ENCODE measurements around the gene ANKFY1.
A peak's percentile ranks its signal among the peaks of the same experiment; 100 is the strongest.

The ANKFY1 gene

DNA sequence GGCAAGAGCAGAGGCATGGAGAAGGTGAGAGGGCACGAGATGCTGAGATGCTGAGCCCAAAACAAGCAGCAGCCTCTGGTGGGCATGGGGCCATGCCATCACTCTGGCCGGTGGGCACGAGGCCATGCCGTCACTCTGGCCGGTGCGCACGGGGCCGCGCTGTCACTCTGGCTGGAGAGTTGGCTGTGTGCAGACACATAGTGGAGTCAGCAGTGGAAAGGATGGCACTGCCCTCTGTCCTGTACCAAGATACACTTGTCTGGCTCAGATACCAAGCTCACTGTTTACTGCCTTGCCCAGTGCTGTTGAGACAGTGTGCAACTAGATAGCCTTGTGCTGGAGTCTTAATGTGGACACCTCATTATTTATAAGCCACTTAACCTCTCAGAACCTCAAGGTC lies 75.7 kb downstream of the ANKFY1 start:
- Histone ChIP-seq H3K14ac (ENCODE audit: low read length) (no peak overlapping the region), H4K12ac (ENCODE audit: low read depth, low read length) (no peak overlapping the region), H3K4me1 (ENCODE audit: control insufficient read depth in 1 of 2, insufficient read depth in 2 of 2, low read length in 2 of 2) (peaks cover 15 to 16% of the 10 kb centered on the region in 2 experiments), H3K18ac (ENCODE audit: low read length) (no peak overlapping the region), H3K4me2 (ENCODE audit: low read length) (no peak overlapping the region), H3K4ac (ENCODE audit: low read depth, low read length) (no peak overlapping the region), H3K79me1 (ENCODE audit: low read length) (peaks cover 7% of the 10 kb centered on the region), H3K27me3 (ENCODE audit: insufficient read depth, low read length) (no peaks in the 10 kb centered on the region), H2AK5ac (ENCODE audit: low read length) (no peak overlapping the region), H3K9me3 (ENCODE audit: insufficient read depth, low read depth, low read length) (no peaks in the 10 kb centered on the region), H4K91ac (ENCODE audit: low read depth, low read length) (peak overlapping the region; percentile 31), H3K9ac (ENCODE audit: low read length) (no peak overlapping the region), H4K8ac (ENCODE audit: low read depth, low read length) (no peak overlapping the region), H3K27ac (ENCODE audit: low read depth, low read length) (peak overlapping the region; percentile 92), H2BK120ac (ENCODE audit: insufficient read depth, low read length, poor library complexity) (no peak overlapping the region), H3K79me2 (ENCODE audit: control insufficient read depth, insufficient read depth, low read length, poor library complexity) (no peaks in the 10 kb centered on the region), H2BK12ac (ENCODE audit: low read length) (peak overlapping the region; percentile 13), H2AFZ (ENCODE audit: insufficient read depth, low read length, poor library complexity) (no peak overlapping the region), H2BK5ac (ENCODE audit: low read depth, low read length, poor library complexity) (no peak overlapping the region), H3K4me3 (ENCODE audit: low read depth, low read length) (no peak overlapping the region), H3K36me3 (ENCODE audit: control insufficient read depth in 1 of 2, insufficient read depth in 2 of 2, low read length in 2 of 2) (peaks cover 38 to 46% of the 10 kb centered on the region in 2 experiments), H3K23ac (ENCODE audit: low read length) (peak overlapping the region; percentile 19)
- WGBS (ENCODE audit: extremely low coverage, insufficient coverage, insufficient read length) = no CpG with 5 or more reads among the region's 9 CpGs
- DNase-seq = no peak

DNA sequence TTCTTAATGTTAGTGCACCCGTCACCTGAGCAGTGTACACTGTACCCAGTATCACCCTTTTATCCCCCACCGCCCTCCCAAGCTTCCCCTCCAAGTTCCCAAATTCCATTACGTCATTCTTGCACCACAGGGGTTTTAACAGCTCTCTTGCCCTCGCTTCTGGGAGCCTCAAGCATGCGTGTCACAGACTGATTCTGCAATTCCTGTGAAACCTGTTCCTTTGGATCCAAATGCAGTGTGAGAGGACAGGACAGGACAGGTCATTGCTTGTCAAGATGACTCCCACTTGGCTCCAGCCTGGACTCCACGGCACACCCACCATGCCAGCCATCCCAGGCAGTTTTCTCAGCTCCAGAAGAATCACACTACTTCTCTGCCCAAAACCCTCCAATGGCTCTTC lies 76.7 kb downstream of the ANKFY1 start:
- H2AFZ ChIP-seq (ENCODE audit: insufficient read depth, low read length, poor library complexity) = no peak overlapping the region
- peaks cover 15 to 16% of the 10 kb centered on the region in 2 experiments for H3K4me1 ChIP-seq (ENCODE audit: control insufficient read depth in 1 of 2, insufficient read depth in 2 of 2, low read length in 2 of 2)
- no peaks in the 10 kb centered on the region for H3K9me3 ChIP-seq (ENCODE audit: insufficient read depth, low read depth, low read length)
- peaks cover 42 to 48% of the 10 kb centered on the region in 2 experiments for H3K36me3 ChIP-seq (ENCODE audit: control insufficient read depth in 1 of 2, insufficient read depth in 2 of 2, low read length in 2 of 2)
- no peaks in the 10 kb centered on the region for H3K79me2 ChIP-seq (ENCODE audit: control insufficient read depth, insufficient read depth, low read length, poor library complexity)
- H3K27me3 ChIP-seq (ENCODE audit: insufficient read depth, low read length) = no peaks in the 10 kb centered on the region
- peak overlapping the region; percentile 12 for H3K4me2 ChIP-seq (ENCODE audit: low read length)
- H3K79me1 ChIP-seq (ENCODE audit: low read length) = peaks cover 7% of the 10 kb centered on the region
- H3K27ac ChIP-seq (ENCODE audit: low read depth, low read length) = peak overlapping the region; percentile 92
- H3K18ac ChIP-seq (ENCODE audit: low read length) = peak overlapping the region; percentile 21
- H3K4me3 ChIP-seq (ENCODE audit: low read depth, low read length) = no peak overlapping the region
- H2BK120ac ChIP-seq (ENCODE audit: insufficient read depth, low read length, poor library complexity) = peak overlapping the region; percentile 25
- peak; percentile 64 to 76 for DNase-seq
- no peak overlapping the region for H2AK5ac ChIP-seq (ENCODE audit: low read length)
- H3K9ac ChIP-seq (ENCODE audit: low read length) = no peak overlapping the region
- H2BK12ac ChIP-seq (ENCODE audit: low read length) = no peak overlapping the region
- H4K12ac ChIP-seq (ENCODE audit: low read depth, low read length) = no peak overlapping the region
- H2BK5ac ChIP-seq (ENCODE audit: low read depth, low read length, poor library complexity) = peak overlapping the region; percentile 71
- no peak overlapping the region for H3K23ac ChIP-seq (ENCODE audit: low read length)
- H3K14ac ChIP-seq (ENCODE audit: low read length) = peak overlapping the region; percentile 68
- peak overlapping the region; percentile 50 for H4K8ac ChIP-seq (ENCODE audit: low read depth, low read length)
- WGBS (ENCODE audit: extremely low coverage, insufficient coverage, insufficient read length) = no CpG with 5 or more reads among the region's 6 CpGs
- H4K91ac ChIP-seq (ENCODE audit: low read depth, low read length) = peak overlapping the region; percentile 39
- no peak overlapping the region for H3K4ac ChIP-seq (ENCODE audit: low read depth, low read length)

DNA sequence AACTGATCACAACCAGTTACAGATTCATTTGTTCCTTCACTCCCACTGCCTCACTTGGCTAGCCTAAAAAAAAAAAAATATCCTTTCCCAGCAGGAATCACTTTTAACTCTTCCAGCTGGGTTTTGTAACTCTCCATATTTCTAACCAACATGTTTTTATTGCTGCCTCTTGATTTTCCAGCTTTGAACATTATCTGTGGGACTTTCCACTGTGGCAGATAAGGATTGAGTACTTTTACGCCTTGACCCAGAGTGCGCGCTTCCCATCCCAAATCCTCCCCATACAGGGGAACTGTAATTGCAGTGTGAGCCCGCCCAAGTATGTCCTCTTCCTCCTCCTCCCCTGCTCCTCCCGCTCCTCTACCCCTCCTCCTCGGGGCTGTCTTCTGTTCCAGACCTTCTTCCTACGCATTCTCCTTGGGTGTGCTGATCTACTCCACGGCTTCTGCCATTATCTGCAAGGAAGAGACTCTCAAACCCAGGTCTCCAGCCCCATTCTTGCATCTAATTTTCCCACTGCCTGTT lies 77.4 kb downstream of the ANKFY1 start:
- Histone ChIP-seq H3K36me3 (ENCODE audit: control insufficient read depth in 1 of 2, insufficient read depth in 2 of 2, low read length in 2 of 2) (peaks cover 46 to 54% of the 10 kb centered on the region in 2 experiments), H3K27me3 (ENCODE audit: insufficient read depth, low read length) (no peaks in the 10 kb centered on the region)
- WGBS (ENCODE audit: extremely low coverage, insufficient coverage, insufficient read length) = no CpG with 5 or more reads among the region's 8 CpGs

DNA sequence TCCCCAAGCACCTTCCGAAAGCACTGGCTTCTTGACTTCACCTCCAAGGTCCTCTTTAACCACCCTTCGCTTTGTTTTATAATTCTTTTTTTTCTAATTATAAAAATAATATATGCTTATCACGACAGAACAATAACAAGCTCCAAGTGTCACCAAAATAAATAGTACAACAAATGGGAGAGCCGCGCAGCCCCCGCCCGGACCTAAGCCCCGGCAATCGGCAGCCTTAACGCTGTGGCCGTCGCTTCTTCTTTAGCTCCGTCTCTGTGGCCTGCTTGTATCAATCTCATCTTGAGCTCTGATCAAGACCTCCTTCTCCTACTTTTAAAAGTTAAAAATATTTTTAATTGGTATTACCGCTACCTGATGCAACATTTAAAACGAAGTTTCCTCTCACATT lies 78.1 kb downstream of the ANKFY1 start:
- Histone ChIP-seq H4K8ac (ENCODE audit: low read depth, low read length) (no peak overlapping the region), H3K27ac (ENCODE audit: low read depth, low read length) (no peak overlapping the region), H3K14ac (ENCODE audit: low read length) (no peak overlapping the region), H2AFZ (ENCODE audit: insufficient read depth, low read length, poor library complexity) (no peak overlapping the region), H3K9ac (ENCODE audit: low read length) (no peak overlapping the region), H3K79me1 (ENCODE audit: low read length) (peaks cover 7% of the 10 kb centered on the region), H3K9me3 (ENCODE audit: insufficient read depth, low read depth, low read length) (no peaks in the 10 kb centered on the region), H4K91ac (ENCODE audit: low read depth, low read length) (no peak overlapping the region), H3K4me1 (ENCODE audit: control insufficient read depth in 1 of 2, insufficient read depth in 2 of 2, low read length in 2 of 2) (peaks cover 15 to 16% of the 10 kb centered on the region in 2 experiments), H3K4ac (ENCODE audit: low read depth, low read length) (no peak overlapping the region), H3K79me2 (ENCODE audit: control insufficient read depth, insufficient read depth, low read length, poor library complexity) (no peaks in the 10 kb centered on the region), H2BK5ac (ENCODE audit: low read depth, low read length, poor library complexity) (no peak overlapping the region), H2BK12ac (ENCODE audit: low read length) (no peak overlapping the region), H2BK120ac (ENCODE audit: insufficient read depth, low read length, poor library complexity) (no peak overlapping the region), H3K4me3 (ENCODE audit: low read depth, low read length) (no peak overlapping the region), H4K12ac (ENCODE audit: low read depth, low read length) (no peak overlapping the region), H3K36me3 (ENCODE audit: control insufficient read depth in 1 of 2, insufficient read depth in 2 of 2, low read length in 2 of 2) (peaks cover 48 to 60% of the 10 kb centered on the region in 2 experiments), H3K23ac (ENCODE audit: low read length) (no peak overlapping the region), H2AK5ac (ENCODE audit: low read length) (no peak overlapping the region), H3K27me3 (ENCODE audit: insufficient read depth, low read length) (no peaks in the 10 kb centered on the region), H3K4me2 (ENCODE audit: low read length) (no peak overlapping the region), H3K18ac (ENCODE audit: low read length) (no peak overlapping the region)
- WGBS (ENCODE audit: extremely low coverage, insufficient coverage, insufficient read length) = no CpG with 5 or more reads among the region's 15 CpGs
- no peak for DNase-seq

More for the DNA sequence above, 77.4 kb downstream of the ANKFY1 start:
- Histone ChIP-seq H4K91ac (ENCODE audit: low read depth, low read length) (peak overlapping the region; percentile 39), H2AK5ac (ENCODE audit: low read length) (no peak overlapping the region), H2BK120ac (ENCODE audit: insufficient read depth, low read length, poor library complexity) (peak overlapping the region; percentile 4), H3K18ac (ENCODE audit: low read length) (no peak overlapping the region), H3K4me3 (ENCODE audit: low read depth, low read length) (no peak overlapping the region), H2BK12ac (ENCODE audit: low read length) (peak overlapping the region; percentile 37), H3K4me1 (ENCODE audit: control insufficient read depth in 1 of 2, insufficient read depth in 2 of 2, low read length in 2 of 2) (peaks cover 15 to 16% of the 10 kb centered on the region in 2 experiments), H3K23ac (ENCODE audit: low read length) (no peak overlapping the region), H3K4me2 (ENCODE audit: low read length) (no peak overlapping the region), H3K27ac (ENCODE audit: low read depth, low read length) (peak overlapping the region; percentile 7), H4K12ac (ENCODE audit: low read depth, low read length) (no peak overlapping the region), H3K79me2 (ENCODE audit: control insufficient read depth, insufficient read depth, low read length, poor library complexity) (no peaks in the 10 kb centered on the region), H3K9ac (ENCODE audit: low read length) (no peak overlapping the region), H4K8ac (ENCODE audit: low read depth, low read length) (no peak overlapping the region), H3K4ac (ENCODE audit: low read depth, low read length) (peak overlapping the region; percentile 9), H3K9me3 (ENCODE audit: insufficient read depth, low read depth, low read length) (no peaks in the 10 kb centered on the region), H3K14ac (ENCODE audit: low read length) (peak overlapping the region; percentile 70), H2AFZ (ENCODE audit: insufficient read depth, low read length, poor library complexity) (no peak overlapping the region), H2BK5ac (ENCODE audit: low read depth, low read length, poor library complexity) (peak overlapping the region; percentile 61), H3K79me1 (ENCODE audit: low read length) (peaks cover 7% of the 10 kb centered on the region)
- no peak for DNase-seq

Measured in trophoblast cell (in vitro differentiated cells and primary cell).